Keratinocyte (primary cell): ENCODE data around the gene CYP11A1.
"Not testable (repeated sequence)": the region's sequence is repeated elsewhere in the genome, so short reads cannot be mapped to it uniquely, and the experiment has no call there.

Source experiments
- EZH2 ChIP-seq: IDR thresholded peaks from one replicate; pipeline ENCODE4 v1.6.1; 2012; ENCODE audit warnings: inconsistent platforms, mild to moderate bottlenecking, low read length, moderate library complexity
- TF ChIP-seq, protein P1 (sequence below), 3 experiments: IDR thresholded peaks in 1 of 3; conservative IDR thresholded peaks in 1 of 3; optimal IDR thresholded peaks in 1 of 3; 2 replicates in 2 of 3; 3 replicates in 1 of 3; pipeline versions ENCODE3 to v1.5.1; 2011; ENCODE audit warnings: low read length in 3 of 3, mild to moderate bottlenecking in 3 of 3, moderate library complexity in 2 of 3, control low read depth in 1 of 3, inconsistent platforms in 1 of 3; ENCODE audit not compliant: insufficient read depth in 2 of 3; ENCODE audit errors: extremely low read depth in 1 of 3

DNA sequence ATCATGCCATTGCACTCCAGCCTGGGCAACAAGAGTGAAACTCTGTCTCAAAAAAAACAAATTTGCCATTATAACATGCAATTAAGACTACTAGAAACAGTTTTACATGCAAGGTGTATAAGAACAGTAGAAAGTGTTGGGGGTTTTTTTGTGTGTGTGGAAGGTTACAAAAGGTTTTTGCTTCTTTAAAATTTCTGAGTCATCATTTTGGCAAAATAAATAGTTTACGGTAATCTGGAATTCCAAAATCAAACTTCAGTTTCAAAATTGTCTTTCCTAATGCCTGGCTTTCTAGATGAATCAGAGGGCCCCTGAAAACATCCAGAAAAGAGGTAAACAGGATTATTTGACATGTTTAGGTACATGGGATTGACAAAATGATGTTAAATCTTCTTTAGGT is 6.6 kb downstream of the CYP11A1 start:
- TF ChIP-seq, protein P1, sequence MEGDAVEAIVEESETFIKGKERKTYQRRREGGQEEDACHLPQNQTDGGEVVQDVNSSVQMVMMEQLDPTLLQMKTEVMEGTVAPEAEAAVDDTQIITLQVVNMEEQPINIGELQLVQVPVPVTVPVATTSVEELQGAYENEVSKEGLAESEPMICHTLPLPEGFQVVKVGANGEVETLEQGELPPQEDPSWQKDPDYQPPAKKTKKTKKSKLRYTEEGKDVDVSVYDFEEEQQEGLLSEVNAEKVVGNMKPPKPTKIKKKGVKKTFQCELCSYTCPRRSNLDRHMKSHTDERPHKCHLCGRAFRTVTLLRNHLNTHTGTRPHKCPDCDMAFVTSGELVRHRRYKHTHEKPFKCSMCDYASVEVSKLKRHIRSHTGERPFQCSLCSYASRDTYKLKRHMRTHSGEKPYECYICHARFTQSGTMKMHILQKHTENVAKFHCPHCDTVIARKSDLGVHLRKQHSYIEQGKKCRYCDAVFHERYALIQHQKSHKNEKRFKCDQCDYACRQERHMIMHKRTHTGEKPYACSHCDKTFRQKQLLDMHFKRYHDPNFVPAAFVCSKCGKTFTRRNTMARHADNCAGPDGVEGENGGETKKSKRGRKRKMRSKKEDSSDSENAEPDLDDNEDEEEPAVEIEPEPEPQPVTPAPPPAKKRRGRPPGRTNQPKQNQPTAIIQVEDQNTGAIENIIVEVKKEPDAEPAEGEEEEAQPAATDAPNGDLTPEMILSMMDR (optimal IDR thresholded peaks at IDR 0.05 in 1 of 3, IDR thresholded peaks at IDR 0.05 in 1 of 3, conservative IDR thresholded peaks at IDR 0.05 in 1 of 3; ENCODE audit: extremely low read depth in 1 of 3, insufficient read depth in 2 of 3, low read length in 3 of 3) = not testable (repeated sequence)
- TF ChIP-seq EZH2 = not testable (repeated sequence)
